Stimulated activated CD4-positive, alpha-beta T cell treated with anti-CD3 and anti-CD28 coated beads, Interleukin-15, amount 100 ng/mL, for 24 hours (primary cell): ENCODE results near the gene SMARCD2.
"Not testable (repeated sequence)": the region's sequence is repeated elsewhere in the genome, so short reads cannot be mapped to it uniquely, and the experiment has no call there.

Source experiments
- DNase-seq: peaks from one replicate; pipeline ENCODE4 v3.0.0-alpha.2; 2020

Gene SMARCD2

DNA sequence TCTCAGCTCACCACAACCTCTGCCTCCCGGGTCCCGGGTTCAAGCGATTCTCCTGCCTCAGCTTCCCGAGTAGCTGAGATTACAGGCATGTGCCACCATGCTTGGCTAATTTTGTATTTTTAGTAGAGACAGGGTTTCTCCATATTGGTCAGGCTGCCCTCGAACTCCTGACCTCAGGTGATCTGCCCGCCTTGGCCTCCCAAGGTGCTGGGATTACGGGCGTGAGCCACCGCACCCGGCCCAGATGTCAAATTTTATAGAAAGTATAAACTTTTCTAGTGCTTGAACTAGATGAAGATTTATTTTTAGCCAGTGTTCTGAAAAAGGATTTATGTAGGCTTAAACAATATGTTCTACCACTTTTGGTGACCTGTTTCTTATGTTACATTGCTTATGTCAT lies 46.1 kb downstream of the SMARCD2 start:
- not testable (repeated sequence) for DNase-seq

- no peak for DNase-seq
These were observed 50.3 kb downstream of the SMARCD2 start for GRCh38 chr17:63792055-63792729.

DNA sequence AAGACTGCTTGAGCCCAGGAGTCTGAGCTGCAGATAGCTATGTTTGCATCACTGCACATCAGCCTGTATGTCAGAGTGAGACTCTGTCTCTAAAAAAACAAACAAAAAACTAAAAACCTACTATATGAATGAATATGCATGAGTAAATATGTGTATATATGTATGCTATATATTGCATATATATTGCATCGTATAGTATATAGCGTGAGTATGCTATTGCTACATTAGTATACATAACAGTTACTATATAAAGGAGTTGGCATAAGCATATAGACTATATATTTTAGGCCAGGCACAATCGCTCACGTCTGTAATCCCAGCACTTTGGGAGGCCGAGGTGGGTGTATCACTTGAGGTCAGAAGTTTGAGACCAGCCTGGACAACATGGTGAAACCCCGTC lies 52.4 kb downstream of the SMARCD2 start:
- DNase-seq, result no peak

DNA sequence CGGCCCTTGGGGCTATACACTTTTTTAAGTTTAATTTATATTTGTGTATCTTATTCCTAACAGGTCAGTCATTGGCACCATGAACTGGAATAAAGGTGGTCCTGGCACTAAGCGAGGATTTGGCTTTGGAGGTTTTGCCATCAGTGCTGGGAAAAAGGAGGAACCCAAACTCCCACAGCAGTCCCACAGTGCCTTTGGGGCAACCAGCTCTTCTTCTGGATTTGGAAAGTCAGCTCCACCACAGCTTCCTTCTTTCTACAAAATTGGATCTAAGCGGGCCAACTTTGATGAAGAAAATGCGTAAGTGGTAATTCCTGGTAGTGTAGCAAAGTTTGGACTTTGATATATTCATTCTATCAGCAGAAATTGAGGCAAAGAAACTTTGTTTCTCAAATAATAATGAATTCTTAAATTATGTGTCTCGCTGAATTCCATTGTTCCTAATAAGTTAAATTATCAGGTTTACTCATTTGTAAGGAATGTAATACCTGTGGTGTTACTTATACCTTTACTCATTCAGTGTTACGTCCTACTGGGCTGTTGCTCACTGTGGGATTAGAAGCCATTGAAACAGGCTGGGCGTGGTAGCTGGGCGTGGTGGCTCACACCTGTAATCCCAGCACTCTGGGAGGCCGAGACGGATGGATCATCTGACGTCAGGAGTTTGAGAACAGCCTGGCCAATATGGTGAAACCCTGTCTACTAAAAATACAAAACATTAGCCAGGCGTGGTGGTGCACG lies 55.3 kb downstream of the SMARCD2 start:
- no peak for DNase-seq

DNA sequence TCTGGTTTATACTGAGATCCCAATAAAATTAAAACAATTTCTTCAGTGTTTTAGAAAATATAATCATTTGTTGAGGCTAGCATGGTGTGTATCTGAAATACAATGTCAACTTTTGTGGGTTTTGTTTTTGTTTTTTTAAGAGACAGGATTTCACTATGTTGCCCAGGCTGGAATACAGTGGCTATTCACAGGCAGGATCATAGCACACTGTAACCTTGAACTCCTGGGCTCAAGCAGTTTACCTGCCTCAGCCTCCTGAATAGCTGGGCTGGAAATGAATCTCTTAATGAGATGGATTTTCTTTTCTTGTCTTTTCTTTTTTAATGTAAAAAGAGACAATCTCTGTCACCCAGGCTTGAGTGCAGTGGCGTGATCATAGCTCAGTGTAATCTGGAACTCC lies 56.4 kb downstream of the SMARCD2 start:
- DNase-seq, result no peak

GRCh38 chr17:63785556-63785955 lies 56.9 kb downstream of the SMARCD2 start:
- no peak for DNase-seq

DNA sequence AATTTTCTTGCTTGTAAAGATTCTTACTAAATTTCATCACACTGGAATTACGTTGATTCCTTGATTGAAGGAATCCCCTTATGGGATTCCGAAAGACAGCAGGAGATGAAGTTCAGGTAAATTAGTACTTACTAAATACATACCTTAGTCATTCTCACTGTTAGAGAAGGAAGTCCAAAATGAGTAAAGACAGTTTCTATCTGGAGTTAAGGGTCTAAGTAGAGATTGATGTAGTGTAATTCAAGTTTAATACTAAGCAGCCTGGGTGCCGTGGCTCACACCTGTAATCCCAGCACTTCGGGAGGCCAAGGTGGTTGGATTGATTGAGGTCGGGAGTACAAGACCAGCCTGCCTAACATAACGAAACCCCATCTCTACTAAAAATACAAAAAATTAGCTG lies 59.0 kb downstream of the SMARCD2 start:
- DNase-seq, result no peak
